Measurements from ENCODE around the gene C6. TPM values are rescaled to one million over a fixed set of nuclear protein-coding genes. Genes with fewer than 3 reads are reported as not detected.

Gene C6
- total RNA-seq, 1 experiment from 2014 or later: not detected

DNA sequence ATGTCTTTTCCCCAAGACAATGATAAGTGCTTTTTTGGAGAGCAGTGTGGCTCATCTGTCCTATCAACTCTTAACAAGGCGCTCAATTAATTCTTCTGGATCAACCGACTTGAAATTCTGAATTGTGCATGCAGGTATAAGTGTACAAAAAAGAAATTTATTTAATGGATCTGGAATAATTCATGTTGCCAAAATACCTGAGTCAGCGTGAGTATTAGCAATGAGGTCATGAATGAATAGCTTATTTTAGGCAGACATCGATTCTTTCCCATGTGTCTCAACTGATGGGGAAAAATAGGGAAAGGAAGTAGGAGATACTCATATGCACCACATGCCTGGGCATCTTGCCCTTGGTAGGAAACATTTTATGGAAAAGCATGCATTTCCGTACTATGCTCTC is 68.0 kb downstream of the C6 start:
- no peaks in the 10 kb centered on the region for H3K79me2 ChIP-seq (ENCODE audit: insufficient read depth, low read length)
- H3K9ac ChIP-seq (ENCODE audit: extremely low read depth, insufficient read length, low read length): no peak overlapping the region

More for the DNA sequence above, 68.0 kb downstream of the C6 start:
- WGBS (ENCODE audit: extremely low coverage, insufficient read length, low lambda C conversion rate): no CpG with 5 or more reads among the region's 5 CpGs
- Histone ChIP-seq H3K23me2 (ENCODE audit: insufficient read length, low read depth, low read length, poor library complexity, severe bottlenecking) (no peaks in the 10 kb centered on the region), H3K27me3 (ENCODE audit: insufficient read depth, low read length) (no peaks in the 10 kb centered on the region), H4K5ac (ENCODE audit: insufficient read length, low read depth, low read length) (no peak overlapping the region), H4K91ac (ENCODE audit: insufficient read length, low read depth, low read length) (no peak overlapping the region), H3K4ac (ENCODE audit: low read depth, low read length) (no peak overlapping the region), H4K20me1 (ENCODE audit: control insufficient read depth, insufficient read depth, insufficient read length) (no peaks in the 10 kb centered on the region), H2BK12ac (ENCODE audit: insufficient read length, low read depth, low read length) (no peak overlapping the region), H2BK120ac (ENCODE audit: low read depth, low read length, poor library complexity, severe bottlenecking) (no peak overlapping the region), H2BK5ac (ENCODE audit: insufficient read length, low read length) (no peak overlapping the region), H3K9me3 (ENCODE audit: control insufficient read depth, low read depth, low read length) (no peaks in the 10 kb centered on the region), H3K23ac (ENCODE audit: insufficient read length, low read depth, low read length) (no peak overlapping the region), H3K4me1 (ENCODE audit: insufficient read depth, low read length) (no peaks in the 10 kb centered on the region), H2BK15ac (ENCODE audit: low read depth, low read length) (no peak overlapping the region), H3K18ac (ENCODE audit: insufficient read length, low read depth, low read length) (no peak overlapping the region), H3K79me1 (ENCODE audit: insufficient read depth, low read depth, low read length, poor library complexity, severe bottlenecking) (no peaks in the 10 kb centered on the region), H3K4me2 (ENCODE audit: insufficient read depth, insufficient read length, low read length) (no peak overlapping the region), H2AFZ (ENCODE audit: low read length) (no peak overlapping the region), H3T11ph (ENCODE audit: low read length) (no peak overlapping the region), H3K27ac (ENCODE audit: insufficient read length, low read depth, low read length) (no peak overlapping the region), H2AK5ac (ENCODE audit: insufficient read length, low read length) (no peak overlapping the region), H2BK20ac (ENCODE audit: low read depth, low read length, poor library complexity, severe bottlenecking) (no peak overlapping the region), H3K14ac (ENCODE audit: insufficient read depth, low read length) (no peak overlapping the region), H4K8ac (replicated peaks; ENCODE audit: insufficient read length, low read depth, low read length) (no peak overlapping the region), H3K56ac (ENCODE audit: insufficient read length, low read depth, low read length) (no peak overlapping the region)
- Mint-ChIP-seq H3K4me1 (no peaks in the 10 kb centered on the region), H3K27ac (no peak overlapping the region), H3K36me3 (ENCODE audit: insufficient read depth in 1 of 3, low read depth in 3 of 3) (no peaks in the 10 kb centered on the region), H3K27me3 (ENCODE audit: low read depth) (no peaks in the 10 kb centered on the region), H3K9me3 (no peaks in the 10 kb centered on the region), H3K4me3 (no peak overlapping the region)
- no peak for TF ChIP-seq CTCF (conservative IDR thresholded peaks at IDR 0.05)
- DNase-seq: no peak
